ENCODE results near the gene PIP4K2B.
A peak's percentile ranks its signal among the peaks of the same experiment; 100 is the strongest.

Gene PIP4K2B

DNA sequence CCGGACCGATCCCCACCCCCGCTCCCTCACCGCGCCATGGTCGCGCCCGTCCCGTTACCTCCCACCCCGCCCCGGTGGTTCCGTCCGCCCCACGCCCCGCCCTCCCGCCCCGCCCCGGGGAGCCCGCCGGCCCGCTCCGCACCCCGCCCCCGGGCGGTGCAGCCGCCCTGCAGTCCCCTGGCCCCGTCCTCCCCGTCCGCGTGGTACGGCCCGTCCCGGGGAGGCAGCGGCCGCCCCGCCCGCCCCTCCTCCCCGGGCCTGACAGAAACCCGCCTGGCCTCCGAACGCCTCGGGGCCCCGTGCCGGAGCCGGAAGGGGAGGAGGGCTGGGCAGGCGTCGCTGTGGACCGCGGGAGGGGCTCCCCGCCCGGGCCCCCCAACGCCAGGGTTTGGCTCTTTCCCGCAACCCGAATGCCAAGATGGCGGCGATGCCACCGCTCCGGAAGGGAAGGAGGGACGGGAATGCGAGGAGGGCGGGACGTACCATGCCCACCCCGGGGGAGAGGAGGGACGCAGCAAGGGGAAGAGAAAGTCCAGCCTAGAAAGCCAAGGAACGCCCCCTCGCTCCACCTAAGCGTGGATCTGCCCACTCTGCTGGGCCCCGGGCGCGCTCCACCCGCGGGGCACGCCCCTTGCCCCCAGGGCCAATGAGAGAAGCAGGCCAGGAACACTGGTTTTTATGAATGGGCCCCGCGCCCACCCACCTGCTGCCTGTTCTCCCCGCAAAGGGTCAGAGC is at the start of gene PIP4K2B:
TSS of gene PIP4K2B (minus strand) at position 56 of the 736 bp plus-strand sequence. CDS start 132 bp downstream, outside the sequence.
- peak within 1 kb of the TSS; percentile 98 for H3K27ac ChIP-seq
- intact Hi-C loops (cut with DNase I; ENCODE audit: low total_unique reads), result loop anchor here (5.0 kb wide), 1 partner anchor 47 kb away; the partner anchor contains the start of gene PSMB3
- TF ChIP-seq, protein P1, sequence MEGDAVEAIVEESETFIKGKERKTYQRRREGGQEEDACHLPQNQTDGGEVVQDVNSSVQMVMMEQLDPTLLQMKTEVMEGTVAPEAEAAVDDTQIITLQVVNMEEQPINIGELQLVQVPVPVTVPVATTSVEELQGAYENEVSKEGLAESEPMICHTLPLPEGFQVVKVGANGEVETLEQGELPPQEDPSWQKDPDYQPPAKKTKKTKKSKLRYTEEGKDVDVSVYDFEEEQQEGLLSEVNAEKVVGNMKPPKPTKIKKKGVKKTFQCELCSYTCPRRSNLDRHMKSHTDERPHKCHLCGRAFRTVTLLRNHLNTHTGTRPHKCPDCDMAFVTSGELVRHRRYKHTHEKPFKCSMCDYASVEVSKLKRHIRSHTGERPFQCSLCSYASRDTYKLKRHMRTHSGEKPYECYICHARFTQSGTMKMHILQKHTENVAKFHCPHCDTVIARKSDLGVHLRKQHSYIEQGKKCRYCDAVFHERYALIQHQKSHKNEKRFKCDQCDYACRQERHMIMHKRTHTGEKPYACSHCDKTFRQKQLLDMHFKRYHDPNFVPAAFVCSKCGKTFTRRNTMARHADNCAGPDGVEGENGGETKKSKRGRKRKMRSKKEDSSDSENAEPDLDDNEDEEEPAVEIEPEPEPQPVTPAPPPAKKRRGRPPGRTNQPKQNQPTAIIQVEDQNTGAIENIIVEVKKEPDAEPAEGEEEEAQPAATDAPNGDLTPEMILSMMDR (IDR thresholded peaks at IDR 0.05), result no peak
- peak within 1 kb of the TSS; percentile 95 to 97 for H3K4me3 ChIP-seq
- H3K4me1 ChIP-seq, result peaks cover 0 to 37% (median 31%) of the 10 kb centered on the region in 4 donors
- peaks cover 32 to 50% (median 33%) of the 10 kb centered on the region in 3 donors for H3K36me3 ChIP-seq
- peak; percentile 96 to 99 for DNase-seq
- H3K27me3 ChIP-seq, result no peaks in the 10 kb centered on the region
- no peaks in the 10 kb centered on the region for H3K9me3 ChIP-seq

DNA sequence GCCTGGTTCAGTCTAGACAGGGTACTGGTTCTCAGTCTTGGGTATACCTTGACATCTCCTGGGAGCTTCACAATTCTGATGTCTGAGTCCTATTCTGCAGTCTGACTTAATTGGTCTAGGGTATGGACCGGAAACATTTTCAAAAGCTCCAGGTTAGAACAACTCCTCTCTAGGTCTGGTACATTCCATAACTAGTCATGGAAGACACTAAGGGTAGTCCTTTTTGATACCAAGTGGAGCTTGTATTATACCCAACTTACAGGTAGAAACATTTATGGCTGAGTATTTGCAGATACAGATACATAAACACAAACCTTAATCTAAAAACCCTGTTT is 49.2 kb upstream of the PIP4K2B start:
- no peaks in the 10 kb centered on the region for H3K27me3 ChIP-seq
- H3K27ac ChIP-seq, result no peak overlapping the region
- H3K4me3 ChIP-seq, result no peak overlapping the region
- H3K4me1 ChIP-seq, result peaks cover 0 to 35% (median 20%) of the 10 kb centered on the region in 4 donors
- DNase-seq, result no peak
- intact Hi-C loops (cut with DNase I; ENCODE audit: low total_unique reads), result no loop called here
- H3K36me3 ChIP-seq, result peaks cover 56 to 67% (median 63%) of the 10 kb centered on the region in 3 donors
- H3K9me3 ChIP-seq, result no peaks in the 10 kb centered on the region
- TF ChIP-seq, protein P1 (IDR thresholded peaks at IDR 0.05), result no peak

DNA sequence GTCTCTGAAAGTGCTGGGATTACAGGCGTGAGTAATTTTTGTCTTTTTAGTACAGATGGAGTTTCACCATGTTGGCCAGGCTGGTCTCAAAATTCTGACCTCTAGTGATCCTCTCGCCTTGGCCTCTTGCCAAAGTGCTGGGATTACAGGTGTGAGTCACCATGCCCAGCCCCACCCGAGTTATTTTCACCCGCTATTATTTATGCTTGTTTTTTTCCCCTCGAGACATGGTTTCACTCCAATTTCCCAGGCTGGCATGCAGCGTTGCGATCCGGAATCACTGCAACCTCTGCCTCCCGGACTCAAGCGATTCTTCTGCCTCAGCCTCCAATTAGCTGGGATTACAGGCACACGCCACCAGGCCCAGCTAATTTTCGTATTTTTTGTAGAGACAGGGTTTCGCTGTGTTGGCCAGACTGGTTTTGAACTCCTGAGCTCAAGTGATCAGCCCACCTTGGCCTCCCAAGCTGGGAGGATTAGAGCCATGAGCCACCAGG is 45.0 kb upstream of the PIP4K2B start:
- H3K9me3 ChIP-seq, result no peaks in the 10 kb centered on the region
- peak in 1 of 2 donors; percentile 80 for DNase-seq
- H3K27ac ChIP-seq, result peak overlapping the region in 1 of 2 donors; percentile 42
- TF ChIP-seq, protein P1 (IDR thresholded peaks at IDR 0.05), result no peak
- H3K27me3 ChIP-seq, result no peaks in the 10 kb centered on the region
- H3K4me3 ChIP-seq, result no peak overlapping the region
- H3K4me1 ChIP-seq, result peaks cover 0 to 10% (median 0%) of the 10 kb centered on the region in 4 donors
- intact Hi-C loops (cut with DNase I; ENCODE audit: low total_unique reads), result no loop called here
- peaks cover 22 to 35% (median 30%) of the 10 kb centered on the region in 3 donors for H3K36me3 ChIP-seq

DNA sequence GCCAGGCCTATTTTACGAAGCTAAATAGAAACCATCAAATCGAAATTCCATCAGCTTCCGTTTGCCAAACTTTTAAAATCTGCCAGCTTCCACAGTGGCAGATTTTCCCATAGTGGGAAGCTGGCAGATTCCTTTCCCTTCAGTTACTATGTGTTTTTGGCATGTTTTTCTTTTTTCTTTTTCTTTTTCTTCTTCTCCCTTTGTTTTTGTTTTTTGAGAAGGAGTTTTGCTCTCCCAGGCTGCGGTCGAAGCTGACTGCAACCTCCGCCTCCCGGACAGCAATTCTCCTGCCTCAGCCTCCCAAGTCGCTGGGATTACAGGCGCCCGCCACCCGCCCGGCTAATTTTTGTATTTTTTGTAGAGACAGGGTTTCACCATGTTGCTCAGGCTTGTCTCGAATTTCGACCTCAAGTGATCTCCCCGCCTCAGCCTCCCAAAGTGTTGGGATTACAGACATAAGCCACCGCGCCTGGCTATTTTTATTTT is 26.4 kb upstream of the PIP4K2B start:
- intact Hi-C loops (cut with DNase I; ENCODE audit: low total_unique reads), result no loop called here
- H3K9me3 ChIP-seq, result no peaks in the 10 kb centered on the region
- peaks cover 0 to 22% (median 17%) of the 10 kb centered on the region in 4 donors for H3K4me1 ChIP-seq
- peaks cover 0 to 13% (median 5%) of the 10 kb centered on the region in 3 donors for H3K36me3 ChIP-seq
- no peaks in the 10 kb centered on the region for H3K27me3 ChIP-seq
- DNase-seq, result no peak
- TF ChIP-seq, protein P1 (IDR thresholded peaks at IDR 0.05), result no peak
- H3K27ac ChIP-seq, result peak overlapping the region; percentile 92 to 95
- H3K4me3 ChIP-seq, result peak overlapping the region; percentile 72 to 83

DNA sequence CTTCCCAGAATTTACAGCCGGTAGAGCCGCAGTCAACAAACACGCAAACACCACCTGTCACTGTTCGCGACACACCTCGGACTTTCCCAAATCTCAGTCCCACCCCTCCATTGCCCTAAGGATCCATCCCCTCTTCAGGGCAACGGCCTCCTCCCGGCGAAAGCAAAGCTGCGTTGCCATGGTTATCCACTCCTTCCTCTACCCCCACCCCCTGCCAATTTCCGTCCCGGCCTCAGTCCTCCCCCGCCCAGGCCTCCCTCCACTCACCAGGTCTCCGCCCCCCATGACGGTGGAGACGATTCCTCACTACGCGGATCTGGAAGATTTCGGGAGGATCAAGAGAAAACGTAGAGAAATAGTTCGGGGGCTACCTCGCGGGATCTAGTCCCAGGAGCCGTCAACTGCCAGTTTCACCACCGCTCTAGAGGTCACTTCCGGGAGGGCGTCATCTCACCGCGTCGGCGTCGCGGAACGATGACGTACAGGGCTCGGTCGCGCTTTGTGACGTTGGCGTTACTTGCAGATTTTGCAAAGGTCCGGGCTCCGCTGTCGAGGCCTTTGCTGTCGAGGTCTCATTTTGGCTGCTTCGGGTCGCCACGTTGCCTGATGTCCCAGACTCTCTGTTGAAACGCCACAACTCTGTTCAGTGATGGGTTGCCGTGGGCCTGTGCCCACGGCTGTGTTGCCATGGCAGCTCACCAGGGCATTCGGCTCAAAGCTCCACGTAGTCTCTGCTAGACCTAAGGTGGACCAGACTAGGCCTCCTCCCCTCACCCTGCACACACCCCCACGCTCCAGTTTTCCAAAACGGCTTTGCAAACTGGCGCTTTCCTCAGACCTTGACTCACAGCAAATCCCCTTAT is 25.8 kb upstream of the PIP4K2B start, which contains the start of gene CWC25:
TSS of gene CWC25 (minus strand) at position 423 of the 863 bp plus-strand sequence. CDS start at position 285, 138 bp downstream.
- DNase-seq, result peak; percentile 93 to 98

More for the DNA sequence above, 25.8 kb upstream of the PIP4K2B start, which contains the start of gene CWC25:
- Histone ChIP-seq H3K9me3 (no peaks in the 10 kb centered on the region), H3K4me1 (peaks cover 0 to 22% (median 17%) of the 10 kb centered on the region in 4 donors), H3K36me3 (peaks cover 6 to 20% (median 12%) of the 10 kb centered on the region in 3 donors), H3K27me3 (no peaks in the 10 kb centered on the region), H3K27ac (peak within 1 kb of the TSS; percentile 92 to 95), H3K4me3 (peak within 1 kb of the TSS; percentile 72 to 83)
- TF ChIP-seq, protein P1 (IDR thresholded peaks at IDR 0.05), result peak in 1 of 2 experiments; percentile 5
- intact Hi-C loops (cut with DNase I; ENCODE audit: low total_unique reads), result no loop called here
